Ishikawa (cell line): ENCODE results near the gene HOXA11.

Source experiments
- CEBPB ChIP-seq: IDR thresholded peaks from 2 replicates; pipeline ENCODE4 v1.6.1; 2012
- CREB1 ChIP-seq: IDR thresholded peaks from 2 replicates; pipeline ENCODE4 v1.6.1; 2012; ENCODE audit warnings: low read depth
- EGR1 ChIP-seq: IDR thresholded peaks from 2 replicates; pipeline ENCODE4 v1.6.1; 2012
- EP300 ChIP-seq: IDR thresholded peaks from 2 replicates; pipeline ENCODE4 v1.6.1; 2012; ENCODE audit warnings: borderline replicate concordance
- FOXM1 ChIP-seq: IDR thresholded peaks from 2 replicates; pipeline ENCODE4 v1.6.1; 2012; ENCODE audit warnings: low read depth, borderline replicate concordance
- NFIC ChIP-seq: IDR thresholded peaks from 2 replicates; pipeline ENCODE4 v1.6.1; 2012
- RAD21 ChIP-seq: IDR thresholded peaks from 2 replicates; pipeline ENCODE4 v1.6.1; 2012; ENCODE audit warnings: low read depth
- TAF1 ChIP-seq: IDR thresholded peaks from 2 replicates; pipeline ENCODE4 v1.6.1; 2012; ENCODE audit warnings: low read depth, mild to moderate bottlenecking
- TCF12 ChIP-seq: IDR thresholded peaks from 2 replicates; pipeline ENCODE4 v1.6.1; 2012; ENCODE audit warnings: low read depth
- TEAD4 ChIP-seq: IDR thresholded peaks from 2 replicates; pipeline ENCODE4 v1.6.1; 2012
- YY1 ChIP-seq: IDR thresholded peaks from 2 replicates; pipeline ENCODE4 v1.6.1; 2012; ENCODE audit warnings: low read depth
- ZBTB7A ChIP-seq: IDR thresholded peaks from 2 replicates; pipeline ENCODE4 v1.6.1; 2012; ENCODE audit warnings: low read depth
- TF ChIP-seq, protein P1 (sequence below): IDR thresholded peaks from 2 replicates; pipeline ENCODE4 v1.6.1; 2012
- TF ChIP-seq, protein P2 (sequence below): IDR thresholded peaks from 2 replicates; pipeline ENCODE4 v1.6.1; 2012; ENCODE audit warnings: low read depth, mild to moderate bottlenecking
- TF ChIP-seq, protein P3 (sequence below): IDR thresholded peaks from 2 replicates; pipeline ENCODE4 v1.6.1; 2012

Gene HOXA11

DNA sequence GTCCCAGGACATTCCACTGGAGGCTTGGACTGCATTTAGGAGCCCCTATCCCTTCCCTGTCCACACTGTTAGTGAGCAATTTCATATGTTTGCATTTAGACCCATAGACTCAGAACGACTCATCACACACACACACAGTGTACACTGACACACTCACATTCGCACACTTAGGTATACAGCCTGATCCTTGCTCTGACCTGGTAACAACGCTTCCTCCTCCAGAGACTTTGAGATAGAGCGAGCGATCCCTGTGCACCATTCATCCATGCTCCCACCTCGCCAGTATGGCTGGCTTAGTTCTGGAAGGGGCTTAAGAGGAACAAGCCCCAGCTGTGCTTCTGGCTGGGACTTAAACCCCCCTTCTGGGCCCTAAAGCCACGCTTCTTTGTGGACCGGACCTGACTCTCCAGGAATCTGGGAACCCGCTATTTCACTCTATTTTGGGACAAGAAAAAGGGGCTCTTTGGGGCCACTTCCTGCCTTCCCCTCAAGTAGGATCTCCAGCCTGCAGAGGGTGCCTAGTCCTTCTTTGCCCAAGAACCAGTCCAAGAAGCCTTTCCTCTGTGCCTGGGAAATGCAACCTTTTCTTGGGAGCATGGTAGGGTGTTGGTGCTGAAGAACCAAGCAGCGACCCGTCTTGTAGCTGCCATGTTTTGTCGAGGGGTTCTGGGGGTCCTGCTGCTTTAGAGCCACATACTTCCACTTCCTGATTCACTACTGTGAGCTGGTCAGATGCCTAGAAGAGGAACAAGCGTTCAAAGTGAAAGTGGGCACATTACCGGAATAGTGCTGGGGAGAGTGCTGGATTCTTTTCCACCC is 15.9 kb upstream of the HOXA11 start:
- TF ChIP-seq EP300: no peak
- TF ChIP-seq RAD21: no peak
- TF ChIP-seq CREB1: no peak
- TF ChIP-seq YY1: no peak
- no peak for TF ChIP-seq ZBTB7A
- TF ChIP-seq CEBPB: no peak
- TF ChIP-seq FOXM1: no peak
- no peak for TF ChIP-seq EGR1
- TF ChIP-seq TAF1: no peak
- TF ChIP-seq, protein P1, sequence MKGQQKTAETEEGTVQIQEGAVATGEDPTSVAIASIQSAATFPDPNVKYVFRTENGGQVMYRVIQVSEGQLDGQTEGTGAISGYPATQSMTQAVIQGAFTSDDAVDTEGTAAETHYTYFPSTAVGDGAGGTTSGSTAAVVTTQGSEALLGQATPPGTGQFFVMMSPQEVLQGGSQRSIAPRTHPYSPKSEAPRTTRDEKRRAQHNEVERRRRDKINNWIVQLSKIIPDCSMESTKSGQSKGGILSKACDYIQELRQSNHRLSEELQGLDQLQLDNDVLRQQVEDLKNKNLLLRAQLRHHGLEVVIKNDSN: no peak
- TF ChIP-seq, protein P2, sequence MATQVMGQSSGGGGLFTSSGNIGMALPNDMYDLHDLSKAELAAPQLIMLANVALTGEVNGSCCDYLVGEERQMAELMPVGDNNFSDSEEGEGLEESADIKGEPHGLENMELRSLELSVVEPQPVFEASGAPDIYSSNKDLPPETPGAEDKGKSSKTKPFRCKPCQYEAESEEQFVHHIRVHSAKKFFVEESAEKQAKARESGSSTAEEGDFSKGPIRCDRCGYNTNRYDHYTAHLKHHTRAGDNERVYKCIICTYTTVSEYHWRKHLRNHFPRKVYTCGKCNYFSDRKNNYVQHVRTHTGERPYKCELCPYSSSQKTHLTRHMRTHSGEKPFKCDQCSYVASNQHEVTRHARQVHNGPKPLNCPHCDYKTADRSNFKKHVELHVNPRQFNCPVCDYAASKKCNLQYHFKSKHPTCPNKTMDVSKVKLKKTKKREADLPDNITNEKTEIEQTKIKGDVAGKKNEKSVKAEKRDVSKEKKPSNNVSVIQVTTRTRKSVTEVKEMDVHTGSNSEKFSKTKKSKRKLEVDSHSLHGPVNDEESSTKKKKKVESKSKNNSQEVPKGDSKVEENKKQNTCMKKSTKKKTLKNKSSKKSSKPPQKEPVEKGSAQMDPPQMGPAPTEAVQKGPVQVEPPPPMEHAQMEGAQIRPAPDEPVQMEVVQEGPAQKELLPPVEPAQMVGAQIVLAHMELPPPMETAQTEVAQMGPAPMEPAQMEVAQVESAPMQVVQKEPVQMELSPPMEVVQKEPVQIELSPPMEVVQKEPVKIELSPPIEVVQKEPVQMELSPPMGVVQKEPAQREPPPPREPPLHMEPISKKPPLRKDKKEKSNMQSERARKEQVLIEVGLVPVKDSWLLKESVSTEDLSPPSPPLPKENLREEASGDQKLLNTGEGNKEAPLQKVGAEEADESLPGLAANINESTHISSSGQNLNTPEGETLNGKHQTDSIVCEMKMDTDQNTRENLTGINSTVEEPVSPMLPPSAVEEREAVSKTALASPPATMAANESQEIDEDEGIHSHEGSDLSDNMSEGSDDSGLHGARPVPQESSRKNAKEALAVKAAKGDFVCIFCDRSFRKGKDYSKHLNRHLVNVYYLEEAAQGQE: no peak
- TF ChIP-seq NFIC: no peak
- TF ChIP-seq, protein P3, sequence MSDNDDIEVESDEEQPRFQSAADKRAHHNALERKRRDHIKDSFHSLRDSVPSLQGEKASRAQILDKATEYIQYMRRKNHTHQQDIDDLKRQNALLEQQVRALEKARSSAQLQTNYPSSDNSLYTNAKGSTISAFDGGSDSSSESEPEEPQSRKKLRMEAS: no peak
- TF ChIP-seq TCF12: no peak
- no peak for TF ChIP-seq TEAD4

DNA sequence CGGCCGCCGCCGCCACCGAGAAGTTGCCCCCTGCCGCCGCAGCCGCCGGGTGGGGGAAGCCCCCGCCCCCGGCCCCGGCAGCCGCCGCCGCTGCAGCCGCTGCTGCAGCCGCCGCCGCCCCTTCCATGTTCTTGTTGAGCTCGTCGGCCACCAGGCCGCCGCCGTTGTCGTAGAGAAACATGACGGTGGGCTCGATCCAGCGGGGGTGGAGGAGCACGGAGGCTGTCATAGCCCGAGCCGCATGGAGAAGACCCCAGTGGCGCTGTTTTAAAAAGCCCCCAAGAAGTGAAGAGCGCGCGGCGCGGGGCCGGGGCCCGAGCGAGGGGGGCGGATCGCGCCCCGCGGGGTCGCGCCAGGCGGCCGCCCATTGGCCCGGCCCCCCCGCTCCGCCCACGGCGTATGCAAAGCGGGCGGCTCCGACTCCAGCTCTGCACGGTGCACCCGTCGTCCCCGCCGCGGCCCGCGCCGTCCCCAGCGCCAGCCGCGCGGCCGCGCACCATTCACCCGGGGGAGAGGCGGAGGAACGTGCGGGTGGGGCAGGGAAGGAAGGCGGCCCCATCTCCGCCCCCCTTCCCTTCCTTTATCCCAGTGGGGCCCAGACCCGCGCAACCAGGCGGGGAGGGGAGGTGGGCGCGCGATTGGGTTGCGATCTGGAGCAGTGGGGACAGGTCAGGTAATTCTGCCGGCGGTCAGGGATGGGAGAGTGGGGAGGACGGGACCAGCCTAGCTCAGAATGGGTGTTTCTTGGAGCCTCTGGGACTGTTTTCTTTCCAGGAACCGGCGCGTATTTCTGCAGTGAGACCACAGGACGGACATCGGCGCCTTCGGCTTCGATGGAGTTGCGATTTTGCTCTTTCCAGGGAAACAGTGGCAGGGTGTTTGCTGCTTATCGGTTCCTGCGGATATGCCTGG is 15.1 kb upstream of the HOXA11 start, which contains the start of gene HOXA13:
HOXA13 (minus strand) TSS at position 243 of the 912 bp plus-strand sequence; CDS start at position 229, 14 bp downstream.
- TF ChIP-seq EP300 (no peak), ZBTB7A (peak; percentile 18; the same call in 1 of the 2 replicates), EGR1 (peak; percentile 50), RAD21 (no peak), TCF12 (no peak; the same call in 1 of the 2 replicates), TAF1 (no peak), CEBPB (no peak)
- TF ChIP-seq, protein P3: peak; percentile 45; the same call in 1 of the 2 replicates

DNA sequence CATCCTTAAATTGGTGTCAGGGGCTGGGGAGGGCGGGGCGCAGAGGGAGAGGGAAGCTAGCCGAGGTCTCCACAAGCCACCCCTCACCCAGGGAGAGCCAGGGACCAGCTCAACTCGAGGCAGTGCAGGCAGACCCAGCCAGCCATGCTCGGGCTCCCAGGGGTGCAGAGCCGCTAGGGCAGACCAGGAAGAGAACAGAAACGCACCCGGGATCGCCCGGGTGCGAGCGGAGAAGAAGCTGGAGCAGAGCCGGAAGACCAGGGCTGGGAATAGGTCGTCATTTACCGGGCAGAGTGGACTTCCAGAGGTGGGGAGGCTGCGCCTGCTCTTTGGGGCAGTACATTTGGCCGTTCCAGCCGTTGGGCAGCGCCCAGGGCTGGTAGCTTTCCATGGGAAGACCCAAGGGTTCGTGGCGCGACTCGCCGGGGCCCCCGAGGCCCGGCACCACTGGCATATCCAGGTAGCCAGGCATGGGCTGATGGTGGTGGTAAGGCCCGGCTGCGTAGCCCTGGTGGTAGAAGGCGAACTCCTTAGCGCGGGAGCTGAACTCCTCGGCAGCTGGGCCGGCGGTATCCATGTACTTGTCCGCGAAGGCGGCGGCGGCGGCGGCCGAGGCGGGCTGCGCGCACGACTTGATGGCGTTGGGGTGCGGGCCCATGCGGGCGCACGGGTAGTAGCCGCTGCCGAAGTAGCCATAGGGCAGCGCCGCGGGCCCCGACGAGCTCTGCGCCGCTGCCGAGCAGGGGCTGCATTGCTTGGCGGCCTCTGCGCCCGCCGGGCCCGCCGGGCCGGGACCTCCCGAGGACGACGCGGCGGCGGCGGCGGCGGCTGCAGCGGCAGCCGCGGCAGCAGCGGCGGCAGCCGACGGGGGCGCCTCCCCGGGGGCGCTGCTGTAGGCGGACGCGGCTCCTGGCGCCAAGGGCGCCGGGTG is 14.1 kb upstream of the HOXA11 start:
- TF ChIP-seq, protein P3: peak; percentile 48; the same call in 1 of the 2 replicates
- TF ChIP-seq ZBTB7A (0 out of 2 replicates have a peak, but pooled peaks have one; percentile 18), TAF1 (no peak)

DNA sequence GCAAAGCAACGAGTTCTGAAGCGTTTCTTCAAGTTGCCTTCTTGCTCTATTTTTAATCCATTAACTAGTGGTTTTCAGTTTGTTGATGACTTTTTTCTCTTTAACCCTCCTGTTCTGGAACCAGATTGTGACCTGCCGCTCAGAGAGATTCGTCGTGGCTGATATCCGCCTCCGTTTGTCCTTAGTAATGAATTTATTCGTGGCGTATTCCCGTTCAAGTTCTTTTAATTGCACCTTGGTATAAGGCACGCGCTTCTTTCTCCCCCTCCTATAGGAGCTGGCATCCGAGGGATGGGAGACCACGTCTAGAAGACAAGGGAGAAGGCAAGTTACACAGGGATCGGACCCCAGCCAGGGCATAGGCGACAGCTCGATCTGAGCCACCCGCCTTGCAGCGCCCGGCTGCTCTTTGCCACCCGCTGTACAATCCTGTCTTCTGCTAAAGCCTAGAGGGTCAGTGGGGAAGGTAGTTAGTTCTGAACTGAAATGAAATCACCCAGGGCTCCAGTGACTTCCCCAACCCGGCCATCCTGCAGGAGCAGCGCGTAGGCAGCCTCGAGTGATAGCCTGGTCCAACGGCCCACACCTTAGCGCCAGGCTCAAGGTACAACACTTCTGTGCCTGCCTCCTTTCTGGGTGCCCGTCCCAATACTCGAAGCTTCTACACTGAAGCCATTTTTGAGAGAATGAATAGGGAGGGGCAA is 13.3 kb upstream of the HOXA11 start:
- TF ChIP-seq FOXM1 (no peak), YY1 (no peak), ZBTB7A (no peak), EP300 (no peak), TAF1 (no peak), EGR1 (no peak)

DNA sequence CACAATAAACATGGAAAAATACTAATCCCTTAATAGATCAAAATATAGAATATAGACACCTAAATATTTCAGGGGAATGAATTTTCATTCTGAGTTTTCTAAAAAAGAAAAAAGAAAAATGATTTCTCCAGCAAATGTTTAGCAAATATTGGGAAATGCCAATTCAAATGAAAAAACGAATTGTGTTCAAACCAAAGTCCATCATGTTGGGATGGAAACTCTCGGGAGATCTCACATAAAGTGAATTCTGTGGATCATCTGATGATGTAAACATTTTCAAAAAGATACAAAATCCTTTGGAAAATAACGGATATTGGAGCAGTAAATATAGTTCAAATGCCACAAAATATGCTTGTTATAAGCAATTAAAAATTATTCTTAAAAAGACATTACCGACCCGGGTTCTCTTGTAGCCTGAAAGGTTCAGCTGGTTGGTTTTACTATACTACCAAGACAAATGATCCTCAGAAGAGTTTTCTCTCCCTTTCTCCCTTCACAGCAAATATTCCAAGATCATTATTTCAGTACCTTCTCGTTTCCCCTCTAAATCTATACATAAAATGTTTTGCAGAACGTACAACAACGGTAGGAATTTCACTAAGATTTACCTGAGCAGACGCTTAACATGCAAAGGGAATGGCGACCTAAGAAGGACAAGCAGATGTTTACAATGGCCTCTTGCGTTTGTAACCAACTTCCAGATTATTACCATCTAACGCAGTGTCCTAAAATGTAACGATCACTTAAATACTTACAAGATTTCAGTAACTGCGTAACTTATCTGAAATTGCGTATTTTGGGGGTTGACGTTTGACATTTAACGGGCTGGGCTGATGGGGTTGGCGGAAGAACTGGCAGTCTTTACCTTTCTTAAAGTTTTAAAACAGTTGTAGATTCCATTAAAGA is 12.4 kb upstream of the HOXA11 start:
- TF ChIP-seq TCF12: no peak
- TF ChIP-seq, protein P1: no peak
